ENCODE results near the gene GPN3. TPM values are rescaled to one million over a fixed set of nuclear protein-coding genes. Genes with fewer than 3 reads are reported as not detected.

Gene GPN3
- 28.0 and 32.8 TPM in 2 replicates for total RNA-seq (2014; rRNA removed; shearing (Covaris generic); ENCODE audit: low replicate concordance)

DNA sequence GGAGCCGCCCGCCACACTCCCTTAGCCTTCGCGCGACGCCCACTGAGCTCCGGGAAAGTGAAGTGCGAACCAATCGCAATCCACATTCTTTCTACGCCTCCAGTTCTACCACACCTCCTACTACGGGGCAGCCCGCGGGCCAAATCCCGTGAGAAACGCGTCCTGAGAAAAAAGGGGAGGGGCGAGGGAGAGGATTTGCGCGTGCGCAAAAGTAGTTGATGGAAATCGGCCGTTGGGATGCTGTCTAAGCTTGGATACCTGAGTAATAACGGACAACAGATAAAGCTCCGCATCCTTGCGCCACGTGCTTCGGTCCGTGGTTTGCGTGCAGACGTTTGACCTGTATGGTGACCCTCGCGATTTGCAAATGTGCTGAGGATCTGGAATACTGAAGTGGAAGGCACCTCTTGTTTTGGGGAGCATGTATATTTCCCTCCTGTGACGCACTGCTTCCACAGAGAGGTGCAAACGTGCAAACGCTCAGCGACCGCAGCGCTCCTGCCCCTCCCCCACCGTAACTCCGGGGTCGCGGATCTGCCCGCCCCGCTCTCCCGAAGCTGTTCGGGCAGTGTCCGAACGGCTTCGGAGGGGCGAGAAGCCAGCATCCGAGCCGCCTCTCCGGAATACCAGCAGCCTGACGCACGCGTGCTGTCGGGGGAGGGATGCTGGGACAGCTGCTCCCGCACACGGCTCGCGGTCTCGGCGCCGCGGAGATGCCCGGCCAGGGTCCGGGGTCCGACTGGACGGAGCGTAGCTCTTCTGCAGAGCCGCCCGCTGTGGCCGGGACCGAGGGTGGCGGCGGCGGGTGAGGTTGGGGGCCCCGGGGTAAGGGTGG is at the start of gene GPN3, which contains the start of gene FAM216A:
Gene GPN3, minus strand, starts transcription at position 44 of the 835 bp plus-strand sequence. CDS start 54 bp downstream, outside the sequence.
Gene FAM216A, plus strand, starts transcription at position 632 of the 835 bp plus-strand sequence. Its CDS starts 31 bp downstream, at position 663.
- Histone ChIP-seq H3K9ac (ENCODE audit: low read length) (peak within 1 kb of the TSS; percentile 98), H3K4me3 (ENCODE audit: low read length) (peak within 1 kb of the TSS; percentile 90), H3K27me3 (ENCODE audit: low read length) (no peaks in the 10 kb centered on the region), H3K27ac (ENCODE audit: low read length) (peak within 1 kb of the TSS; percentile 92), H3K4me1 (ENCODE audit: low read length) (peaks cover 42% of the 10 kb centered on the region), H3K79me2 (ENCODE audit: low read length) (peaks cover 85% of the 10 kb centered on the region), H3K36me3 (ENCODE audit: insufficient read depth, low read length) (peaks cover 6% of the 10 kb centered on the region; the same call in 1 of the 2 replicates), H4K20me1 (ENCODE audit: insufficient read depth, low read depth, low read length) (0 out of 2 replicates have a peak, but pooled peaks cover 5% of the 10 kb centered on the region), H3K9me2 (replicated peaks; ENCODE audit: insufficient read depth, low read length) (no peaks in the 10 kb centered on the region), H3K4me2 (ENCODE audit: low read depth, low read length, poor library complexity, severe bottlenecking) (peak within 1 kb of the TSS; percentile 96), H3K9me3 (ENCODE audit: low read length) (no peaks in the 10 kb centered on the region), H2AFZ (ENCODE audit: low read length) (peak within 1 kb of the TSS; percentile 32; the same call in 1 of the 2 replicates)
- peak; percentile 99 for DNase-seq

DNA sequence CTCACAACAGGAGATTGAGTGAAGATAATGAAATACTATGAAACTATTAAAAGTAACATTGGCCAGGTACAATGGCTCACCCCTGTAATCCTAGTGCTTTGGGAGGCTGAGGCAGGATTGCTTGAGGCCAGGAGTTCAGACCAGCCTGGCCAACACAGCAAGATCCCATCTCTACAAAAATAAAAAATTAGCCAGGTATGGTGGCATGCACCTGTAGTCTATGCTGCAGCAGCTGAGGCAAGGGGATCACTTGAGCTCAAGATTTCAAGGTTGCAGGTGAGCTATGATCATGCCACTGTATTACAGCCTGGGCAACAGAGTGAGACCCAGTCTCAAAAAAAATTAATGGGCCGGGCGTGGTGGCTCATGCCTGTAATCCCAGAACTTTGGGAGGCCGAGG is 48.9 kb upstream of the GPN3 start:
- Histone ChIP-seq H3K4me2 (ENCODE audit: low read depth, low read length, poor library complexity, severe bottlenecking) (no peak overlapping the region), H3K4me1 (ENCODE audit: low read length) (peaks cover 15% of the 10 kb centered on the region), H3K9me2 (replicated peaks; ENCODE audit: insufficient read depth, low read length) (no peaks in the 10 kb centered on the region), H3K9ac (ENCODE audit: low read length) (no peak overlapping the region), H3K79me2 (ENCODE audit: low read length) (no peaks in the 10 kb centered on the region), H3K36me3 (ENCODE audit: insufficient read depth, low read length) (no peaks in the 10 kb centered on the region), H3K27ac (ENCODE audit: low read length) (no peak overlapping the region), H4K20me1 (ENCODE audit: insufficient read depth, low read depth, low read length) (no peaks in the 10 kb centered on the region), H3K27me3 (ENCODE audit: low read length) (no peaks in the 10 kb centered on the region), H3K9me3 (ENCODE audit: low read length) (no peaks in the 10 kb centered on the region), H2AFZ (ENCODE audit: low read length) (no peak overlapping the region), H3K4me3 (ENCODE audit: low read length) (no peak overlapping the region)
- no peak for DNase-seq

DNA sequence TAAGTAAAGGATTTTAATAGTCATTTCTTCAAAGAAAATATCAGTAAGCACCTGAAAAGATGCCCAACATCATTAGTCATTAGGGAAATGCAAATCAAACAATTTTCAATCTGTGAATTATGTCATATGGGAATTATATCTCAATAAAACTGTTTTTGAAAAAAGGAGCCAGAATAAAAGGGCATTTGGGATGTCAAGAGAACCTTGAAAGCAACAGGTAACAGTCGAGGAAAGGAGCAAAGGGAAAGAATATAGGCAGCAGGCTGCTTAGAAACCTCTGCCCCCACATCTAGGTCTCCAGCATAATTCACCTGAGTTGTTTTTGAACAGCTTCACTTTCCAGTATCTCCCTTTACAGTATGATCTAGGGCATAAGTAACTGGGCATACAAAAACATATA is 46.3 kb upstream of the GPN3 start:
- H3K9me2 ChIP-seq (replicated peaks; ENCODE audit: insufficient read depth, low read length): no peaks in the 10 kb centered on the region
- no peak overlapping the region for H3K4me3 ChIP-seq (ENCODE audit: low read length)
- no peak overlapping the region for H3K9ac ChIP-seq (ENCODE audit: low read length)
- H2AFZ ChIP-seq (ENCODE audit: low read length): no peak overlapping the region
- no peaks in the 10 kb centered on the region for H3K27me3 ChIP-seq (ENCODE audit: low read length)
- no peaks in the 10 kb centered on the region for H3K79me2 ChIP-seq (ENCODE audit: low read length)
- H3K27ac ChIP-seq (ENCODE audit: low read length): no peak overlapping the region
- H3K9me3 ChIP-seq (ENCODE audit: low read length): no peaks in the 10 kb centered on the region
- no peak overlapping the region for H3K4me2 ChIP-seq (ENCODE audit: low read depth, low read length, poor library complexity, severe bottlenecking)
- DNase-seq: no peak
- H3K4me1 ChIP-seq (ENCODE audit: low read length): peaks cover 15% of the 10 kb centered on the region
- no peaks in the 10 kb centered on the region for H4K20me1 ChIP-seq (ENCODE audit: insufficient read depth, low read depth, low read length)
- no peaks in the 10 kb centered on the region for H3K36me3 ChIP-seq (ENCODE audit: insufficient read depth, low read length)

DNA sequence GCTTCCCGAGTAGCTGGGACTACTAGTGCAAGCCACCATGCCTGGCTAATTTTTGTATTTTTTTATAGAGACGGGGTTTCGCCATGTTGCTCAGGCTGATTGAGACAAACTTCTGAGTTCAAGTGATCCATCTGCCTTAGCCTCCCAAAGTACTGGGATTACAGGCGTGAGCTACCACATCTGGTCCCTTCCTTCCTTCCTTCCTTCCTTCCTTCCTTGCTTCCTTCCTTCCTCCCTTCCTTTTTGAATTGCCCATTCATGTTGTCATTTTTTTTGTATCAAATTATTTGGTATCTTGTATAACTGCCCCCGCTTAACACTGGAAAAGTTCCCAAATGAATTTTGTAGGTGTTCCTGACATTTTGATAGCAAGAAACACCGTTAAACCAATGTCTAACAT is 45.8 kb upstream of the GPN3 start:
- H3K4me2 ChIP-seq (ENCODE audit: low read depth, low read length, poor library complexity, severe bottlenecking): no peak overlapping the region
- no peak for DNase-seq

GRCh38 chr12:110508071-110508586 is 40.1 kb upstream of the GPN3 start:
- Histone ChIP-seq H3K4me2 (ENCODE audit: low read depth, low read length, poor library complexity, severe bottlenecking) (no peak overlapping the region), H3K79me2 (ENCODE audit: low read length) (no peaks in the 10 kb centered on the region), H3K4me3 (ENCODE audit: low read length) (no peak overlapping the region), H3K9me2 (replicated peaks; ENCODE audit: insufficient read depth, low read length) (no peaks in the 10 kb centered on the region), H3K9ac (ENCODE audit: low read length) (no peak overlapping the region), H3K4me1 (ENCODE audit: low read length) (peaks cover 7% of the 10 kb centered on the region), H3K27ac (ENCODE audit: low read length) (no peak overlapping the region), H2AFZ (ENCODE audit: low read length) (no peak overlapping the region), H3K36me3 (ENCODE audit: insufficient read depth, low read length) (no peaks in the 10 kb centered on the region), H4K20me1 (ENCODE audit: insufficient read depth, low read depth, low read length) (no peaks in the 10 kb centered on the region), H3K9me3 (ENCODE audit: low read length) (no peaks in the 10 kb centered on the region), H3K27me3 (ENCODE audit: low read length) (no peaks in the 10 kb centered on the region)
- DNase-seq: no peak

More for the DNA sequence above, 45.8 kb upstream of the GPN3 start:
- H3K27ac ChIP-seq (ENCODE audit: low read length): no peak overlapping the region
- no peak overlapping the region for H3K4me3 ChIP-seq (ENCODE audit: low read length)
- H2AFZ ChIP-seq (ENCODE audit: low read length): no peak overlapping the region
- no peaks in the 10 kb centered on the region for H4K20me1 ChIP-seq (ENCODE audit: insufficient read depth, low read depth, low read length)
- no peaks in the 10 kb centered on the region for H3K9me3 ChIP-seq (ENCODE audit: low read length)
- no peaks in the 10 kb centered on the region for H3K9me2 ChIP-seq (replicated peaks; ENCODE audit: insufficient read depth, low read length)
- H3K79me2 ChIP-seq (ENCODE audit: low read length): no peaks in the 10 kb centered on the region
- H3K9ac ChIP-seq (ENCODE audit: low read length): no peak overlapping the region
- no peaks in the 10 kb centered on the region for H3K36me3 ChIP-seq (ENCODE audit: insufficient read depth, low read length)
- H3K4me1 ChIP-seq (ENCODE audit: low read length): peaks cover 15% of the 10 kb centered on the region
- no peaks in the 10 kb centered on the region for H3K27me3 ChIP-seq (ENCODE audit: low read length)

DNA sequence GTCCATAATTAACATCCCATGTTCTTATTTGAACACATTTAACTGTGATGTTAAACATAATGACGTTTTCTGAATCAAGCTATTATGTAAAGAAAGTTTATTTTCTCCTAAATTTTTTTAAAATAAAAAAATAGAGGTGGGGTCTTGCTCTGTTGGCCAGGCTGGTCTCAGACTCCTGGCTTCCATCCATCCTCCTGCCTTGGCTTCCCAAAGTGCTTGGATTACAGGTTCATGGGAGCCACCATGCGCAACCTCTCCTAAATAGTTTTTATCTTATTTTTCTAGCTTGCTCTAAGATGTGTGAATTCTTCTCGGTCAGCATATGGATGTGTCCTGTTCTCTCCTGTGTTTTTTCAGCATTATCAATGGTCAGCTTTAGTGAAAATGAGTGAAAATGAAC is 37.3 kb upstream of the GPN3 start:
- H3K36me3 ChIP-seq (ENCODE audit: insufficient read depth, low read length): no peaks in the 10 kb centered on the region; the same call in 1 of the 2 replicates
- no peak overlapping the region for H3K9ac ChIP-seq (ENCODE audit: low read length)
- H3K9me2 ChIP-seq (replicated peaks; ENCODE audit: insufficient read depth, low read length): no peaks in the 10 kb centered on the region
- H3K27me3 ChIP-seq (ENCODE audit: low read length): no peaks in the 10 kb centered on the region
- peaks cover 17% of the 10 kb centered on the region for H3K4me1 ChIP-seq (ENCODE audit: low read length)
- no peaks in the 10 kb centered on the region for H3K9me3 ChIP-seq (ENCODE audit: low read length)
- peaks cover 15% of the 10 kb centered on the region for H3K79me2 ChIP-seq (ENCODE audit: low read length)
- H3K4me3 ChIP-seq (ENCODE audit: low read length): no peak overlapping the region
- H2AFZ ChIP-seq (ENCODE audit: low read length): no peak overlapping the region
- H3K27ac ChIP-seq (ENCODE audit: low read length): no peak overlapping the region
- H3K4me2 ChIP-seq (ENCODE audit: low read depth, low read length, poor library complexity, severe bottlenecking): no peak overlapping the region
- DNase-seq: no peak
- H4K20me1 ChIP-seq (ENCODE audit: insufficient read depth, low read depth, low read length): no peaks in the 10 kb centered on the region

- no peak overlapping the region for H2AFZ ChIP-seq (ENCODE audit: low read length)
- no peaks in the 10 kb centered on the region for H4K20me1 ChIP-seq (ENCODE audit: insufficient read depth, low read depth, low read length)
- peaks cover 32% of the 10 kb centered on the region for H3K4me1 ChIP-seq (ENCODE audit: low read length)
- no peaks in the 10 kb centered on the region for H3K9me2 ChIP-seq (replicated peaks; ENCODE audit: insufficient read depth, low read length)
- H3K4me3 ChIP-seq (ENCODE audit: low read length): no peak overlapping the region
- H3K4me2 ChIP-seq (ENCODE audit: low read depth, low read length, poor library complexity, severe bottlenecking): no peak overlapping the region
- peaks cover 34% of the 10 kb centered on the region for H3K79me2 ChIP-seq (ENCODE audit: low read length)
- no peak overlapping the region for H3K9ac ChIP-seq (ENCODE audit: low read length)
- H3K9me3 ChIP-seq (ENCODE audit: low read length): no peaks in the 10 kb centered on the region
- no peaks in the 10 kb centered on the region for H3K27me3 ChIP-seq (ENCODE audit: low read length)
- no peak for DNase-seq
- peaks cover 14% of the 10 kb centered on the region; the same call in 1 of the 2 replicates for H3K36me3 ChIP-seq (ENCODE audit: insufficient read depth, low read length)
- H3K27ac ChIP-seq (ENCODE audit: low read length): no peak overlapping the region
These were observed 35.4 kb upstream of the GPN3 start for GRCh38 chr12:110503432-110503831.
